Right ventricle myocardium superior (tissue), 1 donor: ENCODE results near the gene MTHFR. TPM values are rescaled to one million over a fixed set of nuclear protein-coding genes. Genes with fewer than 3 reads are reported as not detected.

Source experiments
- ATAC-seq: fragments of 200-7000 bp; cut with Tn5 transposase; one replicate; pipeline ENCODE4 v1.9.1; 2020; ENCODE audit warnings: mild to moderate bottlenecking; ENCODE audit not compliant: poor library complexity
- DNase-seq: peaks from one replicate; pipeline ENCODE4 v3.0.0-alpha.2; 2020
- intact Hi-C: fragments of 100-400 bp; cut with DNase I; formaldehyde crosslinking; loops from one replicate; pipeline ENCODE4 v1.11.2; 2022
- total RNA-seq: library from RNA; stranded (reverse); fragmentation: NEBNext Ultra II Directional; extraction: Animal tissue kit (Norgen Biotek cat#: 25700); gene quantifications from one replicate; pipeline ENCODE4 v1.2.1, GENCODE V29; 2021
- donor health status: DM: no; HTN: yes; CAD: no; lungs with severe emphysema.

MTHFR gene
- total RNA-seq, 1 donor from 2014 or later: 34.6 TPM

DNA sequence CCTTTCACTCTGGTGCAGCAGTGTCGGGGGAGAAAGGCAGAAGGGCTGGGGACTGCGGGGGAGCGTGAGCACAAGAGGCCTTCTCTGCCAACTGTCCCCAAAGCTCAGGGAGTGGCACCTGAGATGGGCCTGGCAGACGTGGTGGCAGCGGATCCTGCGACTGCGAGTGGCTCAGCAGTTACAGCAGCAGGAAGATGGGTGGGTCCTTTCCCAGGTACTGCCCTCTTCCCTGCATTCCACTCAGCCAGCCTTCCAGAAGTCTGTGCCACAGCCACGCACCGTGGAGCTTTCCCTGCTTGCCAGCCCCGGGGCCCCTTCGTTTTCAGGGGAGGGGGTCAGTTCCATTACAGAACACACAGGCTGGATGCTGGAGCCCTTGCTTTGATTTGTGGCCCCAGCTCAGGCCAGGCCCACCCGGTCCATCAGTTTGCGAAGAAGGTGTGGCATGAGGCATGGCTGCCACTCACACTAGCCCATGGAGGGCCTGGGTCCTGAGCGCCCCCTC lies 17.2 kb downstream of the MTHFR start:
- intact Hi-C loops: loop anchor here (10.0 kb wide), 1 partner anchor 54 kb away; the partner anchor contains the start of gene AGTRAP
- DNase-seq (peak; percentile 50), ATAC-seq (no peak)

DNA sequence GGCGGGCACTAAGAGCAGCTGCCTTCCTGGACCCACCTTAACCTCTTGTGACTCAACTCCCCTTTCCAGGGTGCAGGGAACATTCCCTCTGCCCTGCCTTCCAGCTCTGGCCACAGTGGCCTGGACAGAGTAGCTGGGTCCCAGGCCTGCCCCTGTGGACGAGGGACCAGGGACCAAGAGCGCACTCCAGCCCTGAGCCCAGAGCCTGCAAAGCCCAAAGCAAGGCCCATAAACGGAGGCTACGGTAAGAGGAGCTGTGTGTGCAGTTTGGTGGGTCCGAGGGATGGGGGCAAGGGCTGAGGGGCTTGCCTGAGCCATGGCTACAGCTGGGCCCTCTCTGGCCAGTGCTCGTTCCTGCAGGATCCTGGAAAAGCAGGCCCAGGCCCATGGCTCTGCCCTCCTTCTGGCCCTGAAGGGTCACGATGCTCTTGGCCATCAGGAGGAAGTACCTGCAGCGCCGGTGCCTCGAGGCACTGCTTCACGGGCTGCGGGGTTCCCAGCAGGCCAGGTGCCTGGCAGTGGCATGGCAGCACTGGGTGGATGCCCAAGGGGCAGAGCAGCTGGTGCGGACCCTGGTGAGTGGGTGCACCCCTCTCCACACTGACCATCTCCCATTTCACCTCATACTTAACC lies 17.8 kb downstream of the MTHFR start:
- intact Hi-C loops: loop anchor here (2.0 to 10.0 kb wide), 2 partner anchors 17 to 53 kb away; partner anchors contain the start of genes AGTRAP and MTHFR
- ATAC-seq: no peak

DNA sequence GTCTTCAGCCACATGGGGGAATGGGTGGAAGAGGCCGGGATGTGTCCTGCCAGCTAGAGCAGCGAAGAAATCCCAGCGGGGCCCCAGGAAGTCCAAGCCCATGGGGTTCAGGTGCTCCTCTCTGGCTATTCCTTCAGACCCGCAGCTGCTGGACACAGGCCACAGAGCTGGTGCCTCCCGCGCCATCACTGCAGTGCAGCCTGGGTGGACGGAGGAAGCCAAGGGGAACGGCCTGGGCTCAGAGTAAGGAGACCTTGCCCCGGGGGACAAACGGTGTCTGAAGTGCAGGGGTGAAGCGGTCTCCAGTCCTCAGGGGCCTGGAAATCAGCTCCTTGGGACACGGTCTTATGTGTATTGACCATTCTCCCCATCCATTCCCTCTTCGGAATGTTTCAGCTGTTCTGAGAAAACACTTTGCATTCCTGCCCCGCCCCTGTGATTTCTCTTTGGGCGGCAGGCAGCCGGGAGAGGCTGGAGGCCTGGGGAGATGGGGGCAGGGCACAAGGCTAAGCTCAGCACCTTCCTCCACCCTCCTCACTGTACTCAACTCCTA lies 18.4 kb downstream of the MTHFR start:
- ATAC-seq (peak; percentile 29), DNase-seq (peak; percentile 81)
- intact Hi-C loops: loop anchor here (2.0 to 10.0 kb wide), 2 partner anchors 17 to 53 kb away; partner anchors contain the start of genes AGTRAP and MTHFR

More for the DNA sequence above, 17.8 kb downstream of the MTHFR start:
- DNase-seq: peak; percentile 47

DNA sequence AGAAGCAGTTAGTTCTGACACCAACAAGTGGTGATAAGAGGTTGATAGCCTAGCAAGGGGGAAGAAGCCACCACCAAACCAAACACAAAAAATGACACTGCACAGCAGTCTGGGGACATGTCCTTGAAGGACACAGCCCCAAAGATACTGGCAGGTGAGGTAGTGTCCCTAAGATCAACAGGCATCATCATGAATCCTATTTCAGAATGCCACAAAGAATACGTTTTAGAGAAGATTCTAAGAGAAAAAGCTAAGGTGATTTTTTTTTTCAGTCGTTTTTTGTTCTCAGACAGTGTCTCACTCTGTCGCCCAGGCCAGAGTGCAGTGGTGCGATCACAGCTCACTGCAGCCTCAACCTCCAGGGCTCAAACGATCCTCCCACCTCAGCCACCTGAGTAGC lies 19.6 kb downstream of the MTHFR start:
- DNase-seq (no peak), ATAC-seq (no peak)
- intact Hi-C loops: loop anchor here (2.0 to 10.0 kb wide), 2 partner anchors 19 to 51 kb away; partner anchors contain the start of genes AGTRAP and MTHFR

DNA sequence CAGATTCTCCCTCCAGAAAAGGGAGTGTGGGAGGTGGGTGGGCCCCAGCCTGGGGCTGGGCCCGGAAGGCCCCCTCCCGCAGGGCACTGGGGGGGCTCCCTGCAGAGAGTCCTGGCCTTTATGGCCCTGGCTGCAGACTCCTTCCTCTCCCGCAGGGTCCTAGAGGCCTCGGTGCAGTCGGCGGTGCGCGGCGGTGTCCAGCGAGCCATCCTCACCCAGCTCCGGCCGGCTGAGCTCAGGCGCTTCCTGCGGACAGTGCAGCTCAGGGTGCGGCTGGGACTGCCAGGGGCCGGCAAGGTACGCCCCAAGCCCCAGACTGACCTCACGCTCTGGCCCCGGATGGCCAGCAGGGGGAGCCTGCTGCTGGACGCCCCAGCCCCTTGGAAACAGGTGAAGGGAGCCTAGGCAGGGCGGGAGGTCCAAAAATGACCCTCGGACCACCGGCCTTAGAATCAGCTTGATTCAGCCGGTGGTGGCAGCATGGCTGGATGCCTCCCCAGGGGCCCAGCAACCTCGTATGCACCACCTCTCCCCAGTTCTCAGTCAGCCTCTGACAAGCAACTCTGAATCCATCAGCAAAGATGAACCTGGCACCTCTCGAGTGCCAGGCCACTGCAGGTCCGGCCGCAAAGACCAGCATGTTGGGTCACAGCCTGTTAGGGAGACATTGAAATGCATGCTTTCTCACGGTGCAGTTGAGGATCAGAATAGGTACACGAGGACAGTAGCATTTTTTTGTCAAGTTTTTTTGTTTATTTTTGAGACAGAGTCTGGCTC lies 20.6 kb downstream of the MTHFR start:
- intact Hi-C loops: loop anchor here (10.0 kb wide), 1 partner anchor 50 kb away; the partner anchor contains the start of gene AGTRAP
- ATAC-seq: peak; percentile 56
- DNase-seq: peak; percentile 87

DNA sequence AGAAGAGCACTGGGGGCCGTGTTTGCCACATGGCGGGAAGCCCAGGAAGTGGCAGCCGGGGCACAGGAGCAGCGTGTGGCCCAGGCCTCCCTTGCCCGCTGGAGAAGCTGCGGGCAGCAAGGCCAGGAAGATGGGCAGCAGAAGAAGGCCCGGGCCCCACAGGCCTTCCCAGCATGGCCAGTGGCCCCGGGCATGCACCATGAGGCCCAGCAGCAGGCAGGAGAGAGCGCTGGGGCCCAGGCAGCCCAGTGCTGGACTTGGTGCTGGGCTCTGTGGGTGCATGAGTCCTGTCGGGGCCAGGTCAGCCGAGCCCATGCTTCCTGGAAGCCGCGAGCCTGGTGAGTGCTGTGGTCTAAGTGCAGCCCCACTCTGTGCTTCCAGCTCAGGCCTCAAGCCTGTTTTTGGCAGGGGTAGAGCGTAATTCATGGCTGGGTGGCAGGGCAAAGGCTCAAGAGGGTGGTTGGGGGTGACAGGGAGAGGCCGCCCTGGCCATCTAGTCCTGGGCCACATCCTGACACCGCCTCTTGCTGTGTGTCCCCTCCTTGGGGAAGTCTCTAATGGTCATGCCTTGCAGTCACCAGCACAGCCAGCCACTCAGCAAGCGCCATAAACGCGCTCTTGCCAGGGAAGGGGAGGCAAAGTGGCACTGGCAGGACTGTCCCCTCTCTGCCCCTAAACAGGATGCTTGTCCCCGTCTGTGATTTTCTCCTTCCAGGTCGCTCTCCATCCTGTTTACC lies 21.3 kb downstream of the MTHFR start:
- DNase-seq: no peak
- ATAC-seq: no peak
- intact Hi-C loops: loop anchor here (10.0 kb wide), 1 partner anchor 50 kb away; the partner anchor contains the start of gene AGTRAP

DNA sequence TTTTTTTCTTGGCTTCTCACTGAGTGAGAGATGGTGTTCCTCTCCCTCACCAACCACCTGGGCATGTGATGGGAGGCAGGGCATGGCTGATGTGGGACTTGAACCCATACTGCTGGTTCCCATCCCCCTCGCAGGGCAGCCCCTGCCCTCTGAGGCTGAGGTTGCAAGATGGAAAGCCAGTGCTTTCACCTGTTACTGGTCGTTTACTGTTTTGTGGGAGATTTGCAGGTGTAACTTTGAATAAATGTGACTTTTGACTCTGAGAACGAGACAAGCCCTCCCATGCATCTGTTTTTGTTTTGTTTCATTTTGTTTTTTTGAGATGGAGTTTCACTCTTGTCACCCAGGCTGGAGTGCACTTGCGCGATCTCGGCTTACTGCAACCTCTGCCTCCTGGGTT lies 22.2 kb downstream of the MTHFR start:
- ATAC-seq: no peak
- intact Hi-C loops: loop anchor here (10.0 kb wide), 1 partner anchor 49 kb away; the partner anchor contains the start of gene AGTRAP
- no peak for DNase-seq

DNA sequence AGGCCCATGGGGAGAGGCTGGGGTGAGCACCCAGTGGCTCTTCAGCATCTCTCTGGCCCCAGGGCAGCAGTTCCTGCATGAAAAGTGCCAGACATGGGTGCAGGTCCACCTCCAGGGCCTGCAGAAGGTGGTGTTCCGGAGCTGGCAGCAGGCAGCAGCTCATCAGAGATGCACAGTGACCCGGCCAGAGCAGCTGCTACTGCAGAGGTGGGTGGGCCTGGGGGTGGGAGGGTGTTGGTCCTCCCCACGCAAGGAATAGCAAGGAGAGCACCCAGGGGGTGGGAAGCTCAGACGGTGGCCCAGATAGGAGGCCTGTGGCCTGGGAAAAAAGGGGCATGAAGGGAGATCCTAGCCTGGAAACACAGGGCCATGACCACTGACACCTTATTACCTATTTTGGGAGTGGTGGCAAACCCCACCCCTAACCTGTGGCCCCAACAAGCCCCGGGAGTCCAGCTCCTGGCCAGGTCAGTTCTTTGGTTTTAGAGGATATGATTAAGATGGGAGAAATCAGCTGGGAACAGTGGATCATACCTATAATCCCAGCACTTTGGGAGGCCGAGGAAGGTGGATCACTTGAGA lies 23.5 kb downstream of the MTHFR start:
- DNase-seq (no peak), ATAC-seq (no peak)
- intact Hi-C loops: loop anchor here (10.0 kb wide), 1 partner anchor 47 kb away; the partner anchor contains the start of gene AGTRAP

DNA sequence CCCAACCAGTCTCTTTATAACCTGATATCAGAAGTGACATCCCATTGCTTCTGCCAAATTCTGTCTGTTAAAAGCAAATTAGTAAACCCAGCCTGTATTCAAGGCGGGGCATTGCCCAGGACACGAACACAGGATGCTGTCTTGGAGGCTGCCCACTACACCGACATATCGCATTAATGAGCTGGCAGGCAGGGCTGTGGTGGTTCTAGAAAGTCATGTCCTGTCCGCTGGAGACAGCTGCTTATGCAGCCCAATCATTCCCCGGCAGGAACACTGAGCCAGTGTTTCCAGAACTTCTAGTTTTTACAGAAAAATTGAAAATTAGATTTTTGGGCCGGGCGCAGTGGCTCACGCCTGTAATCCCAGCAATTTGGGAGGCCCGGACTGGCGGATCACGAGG lies 24.5 kb downstream of the MTHFR start:
- intact Hi-C loops: loop anchor here (10.0 kb wide), 1 partner anchor 46 kb away; the partner anchor contains the start of gene AGTRAP
- ATAC-seq (no peak), DNase-seq (no peak)

DNA sequence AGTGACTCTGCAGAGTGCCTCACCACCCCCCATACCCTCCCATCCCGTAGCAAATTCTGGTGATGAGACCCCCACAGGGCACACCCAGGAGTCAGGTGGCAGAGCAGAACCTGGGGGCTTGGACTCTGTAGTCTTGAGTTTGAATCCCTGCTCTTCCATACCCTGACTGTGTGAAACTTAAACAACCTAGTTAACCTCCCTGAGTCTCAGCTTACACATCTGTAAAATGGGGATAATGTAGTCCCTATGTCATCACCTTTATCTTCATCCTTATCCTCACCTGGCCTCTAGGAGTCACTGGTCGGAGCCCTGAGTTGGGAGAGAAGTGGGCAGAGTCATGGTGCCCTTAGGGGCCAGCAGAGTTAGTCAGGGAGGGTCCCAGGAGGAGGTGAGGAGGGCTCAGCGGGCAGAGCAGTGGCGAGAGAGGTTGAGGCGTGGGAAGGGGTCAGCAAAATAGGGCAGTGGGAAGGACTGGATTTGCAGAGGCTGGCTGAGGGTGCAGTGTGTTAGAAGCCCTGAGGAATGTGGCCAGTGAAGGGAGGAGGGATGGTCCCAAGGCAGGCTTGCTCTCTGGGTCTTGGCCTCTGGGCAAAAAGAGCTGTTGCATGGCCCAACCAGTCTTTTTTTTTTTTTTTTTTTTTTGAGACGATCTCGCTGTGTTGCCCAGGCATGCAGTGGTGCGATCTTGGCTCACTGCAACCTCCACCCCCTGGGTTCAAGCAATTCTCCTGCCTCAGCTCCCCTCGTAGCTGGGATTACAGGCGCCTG lies 25.2 kb downstream of the MTHFR start:
- intact Hi-C loops: loop anchor here (10.0 kb wide), 1 partner anchor 46 kb away; the partner anchor contains the start of gene AGTRAP
- ATAC-seq (no peak), DNase-seq (no peak)

DNA sequence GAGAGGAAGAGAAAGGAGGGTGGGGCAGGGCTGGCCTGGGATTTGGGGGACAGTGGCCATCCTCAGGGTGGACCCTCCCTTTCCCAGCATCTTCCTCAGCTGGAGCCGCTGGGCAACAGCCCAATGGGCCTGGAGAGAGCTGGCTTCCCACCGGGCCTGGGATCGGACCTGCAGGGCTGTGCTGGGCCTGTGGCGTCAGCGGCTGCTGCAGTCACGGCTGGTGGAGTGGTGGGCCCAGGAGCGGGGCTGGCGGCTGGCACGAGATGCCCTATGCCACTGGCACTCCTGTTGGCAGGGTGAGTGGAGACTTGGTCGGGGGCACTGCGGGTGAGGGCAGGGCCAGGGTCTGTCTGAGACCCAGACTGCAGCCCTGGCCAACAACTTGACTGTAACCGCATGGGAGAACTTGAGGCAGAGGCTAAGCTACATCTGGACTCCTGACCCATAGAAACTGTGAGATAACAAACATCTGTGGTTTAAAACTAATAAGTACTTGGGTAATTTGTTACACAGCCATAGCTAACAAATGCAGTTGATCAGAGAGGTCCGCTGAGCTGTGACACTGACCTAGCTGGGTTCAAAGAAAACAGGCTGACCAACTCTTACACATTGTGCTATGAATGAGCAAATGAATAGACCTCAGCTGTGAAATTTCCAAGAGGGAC lies 25.9 kb downstream of the MTHFR start:
- DNase-seq: no peak
- ATAC-seq: no peak
- intact Hi-C loops: loop anchor here (10.0 kb wide), 1 partner anchor 45 kb away; the partner anchor contains the start of gene AGTRAP

DNA sequence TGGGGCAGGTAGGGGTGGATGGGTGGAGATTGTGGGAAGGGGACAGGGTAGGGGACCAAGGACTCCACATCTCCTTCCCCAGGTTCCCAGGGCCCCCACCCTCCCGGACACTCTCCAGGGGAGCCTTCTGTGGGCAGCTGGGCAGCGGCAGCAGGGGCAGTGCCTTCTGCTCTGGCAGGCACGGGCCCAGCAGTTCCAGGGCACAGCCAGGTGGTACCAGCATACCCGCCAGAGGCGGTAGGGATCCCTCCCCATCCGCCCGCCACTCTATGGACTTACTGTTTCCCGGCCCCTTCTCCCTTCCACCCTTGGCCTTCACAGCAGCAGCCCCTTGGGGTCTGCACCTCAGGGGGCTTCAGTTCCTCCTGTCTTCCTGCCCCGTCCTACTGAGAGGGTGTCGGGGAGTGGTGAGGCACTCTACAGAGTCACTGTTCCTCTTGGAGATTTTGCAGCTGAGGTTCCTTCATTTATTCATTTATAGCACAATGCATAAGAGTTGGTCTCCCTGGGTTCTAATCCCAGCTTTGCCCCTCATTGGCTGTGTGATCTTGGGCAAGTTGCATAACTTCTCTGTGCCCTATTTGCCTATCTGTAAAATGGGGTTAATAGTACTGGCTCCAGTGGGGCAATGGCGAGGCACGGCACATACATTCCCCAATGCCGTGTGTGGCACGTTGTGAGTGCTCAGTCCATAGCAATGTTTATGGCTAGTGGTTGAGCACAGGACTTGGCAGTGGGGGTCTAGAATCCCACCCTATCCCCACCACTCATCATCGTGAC lies 26.7 kb downstream of the MTHFR start:
- no peak for DNase-seq
- no peak for ATAC-seq
- intact Hi-C loops: no loop called here

DNA sequence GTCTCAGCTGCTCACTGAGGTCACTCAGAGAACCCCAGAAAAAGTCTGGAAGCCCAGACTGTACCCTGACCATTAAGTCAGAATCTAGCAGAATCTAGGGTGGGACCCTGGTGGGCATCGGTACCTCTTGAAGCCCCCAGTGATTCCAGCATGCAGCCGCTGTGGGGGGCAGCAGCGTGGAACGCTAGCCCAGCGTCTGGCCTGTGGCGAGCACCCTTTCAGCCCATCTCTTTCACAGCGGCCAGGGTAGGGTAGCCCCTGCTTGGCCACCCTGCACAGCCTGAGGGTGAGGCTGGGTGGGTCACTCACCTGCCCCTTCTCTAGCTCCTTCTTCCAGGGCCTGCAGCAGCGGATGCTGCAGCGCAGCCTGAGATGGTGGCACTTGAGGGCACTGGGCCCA lies 27.4 kb downstream of the MTHFR start:
- intact Hi-C loops: no loop called here
- ATAC-seq (no peak), DNase-seq (no peak)

DNA sequence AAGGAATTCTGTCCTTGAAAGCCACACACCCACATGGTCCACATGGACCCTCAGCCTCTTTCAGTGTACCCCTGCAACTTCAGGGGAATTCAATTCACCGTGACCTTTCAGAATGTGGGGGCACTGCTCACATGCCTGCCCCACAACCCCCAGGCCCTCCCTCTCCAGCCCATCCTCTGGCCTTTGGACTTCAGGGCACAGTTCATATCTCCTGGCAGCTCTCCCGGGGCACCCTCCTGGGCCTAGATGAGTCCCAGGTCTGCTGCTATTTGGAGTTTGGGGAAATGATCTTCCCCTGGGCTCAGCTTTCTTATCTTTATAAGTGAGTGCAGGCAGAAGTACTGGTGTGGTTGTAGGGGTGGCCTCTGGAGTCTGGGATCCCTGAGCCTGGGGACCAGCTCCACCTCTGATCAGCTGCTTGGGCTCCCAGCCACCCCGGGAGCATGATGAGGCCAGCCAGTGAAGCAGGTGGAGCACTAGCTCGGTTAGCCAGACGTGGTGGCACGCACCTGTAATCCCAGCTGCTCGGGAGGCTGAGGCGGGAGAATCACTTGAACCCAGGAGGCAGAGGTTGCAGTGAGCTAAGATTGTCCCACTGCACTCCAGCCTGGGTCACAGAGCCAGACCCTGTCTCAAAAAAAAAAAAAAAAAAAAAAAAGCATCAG lies 28.0 kb downstream of the MTHFR start:
- ATAC-seq (peak; percentile 14), DNase-seq (no peak)
- intact Hi-C loops: no loop called here

DNA sequence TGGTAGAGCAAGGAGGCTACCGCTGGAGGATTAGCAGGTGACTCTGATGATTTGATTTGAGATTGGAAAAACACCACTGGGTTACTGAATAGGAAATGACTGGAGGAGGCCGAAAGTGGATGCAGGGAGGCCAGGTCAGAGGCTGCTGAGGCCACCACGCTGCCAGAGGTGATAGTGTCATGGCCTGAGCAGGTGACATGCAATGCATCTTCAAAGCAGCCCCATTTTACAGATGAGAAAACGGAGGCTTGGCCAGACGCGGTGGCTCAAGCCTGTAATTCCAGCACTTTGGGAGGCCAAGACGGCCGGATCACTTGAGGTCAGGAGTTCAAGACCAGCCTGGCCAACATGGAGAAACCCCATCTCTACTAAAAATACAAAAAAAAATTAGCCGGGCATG lies 31.0 kb downstream of the MTHFR start:
- no peak for ATAC-seq
- intact Hi-C loops: no loop called here
- no peak for DNase-seq

DNA sequence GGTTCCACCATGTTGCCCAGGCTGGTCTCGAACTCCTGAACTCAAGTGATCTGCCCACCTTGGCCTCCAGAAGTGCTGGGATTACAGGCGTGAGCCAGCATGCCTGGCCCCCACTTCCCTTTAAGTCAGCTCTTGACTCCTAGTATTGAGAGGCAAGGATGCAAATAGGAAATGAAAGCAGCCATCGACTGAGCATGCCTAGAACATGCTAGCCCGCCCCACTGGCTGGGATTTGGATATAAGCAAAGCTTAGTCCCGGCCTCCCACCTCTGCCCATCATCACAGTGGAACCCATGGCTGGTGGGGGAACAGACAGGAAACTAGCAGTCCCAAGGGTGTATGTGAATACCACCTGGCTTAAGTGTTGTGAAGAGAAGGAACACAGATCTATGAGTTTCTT lies 33.3 kb downstream of the MTHFR start:
- intact Hi-C loops: no loop called here
- no peak for ATAC-seq
- no peak for DNase-seq
